ENCODE data around the gene ZNF326.

The ZNF326 gene

GRCh38 chr1:89994805-89995597 lies at the start of gene ZNF326:
ZNF326 (plus strand) TSS chr1:89995110; CDS start chr1:89995258, 148 bp downstream.
- DNase-seq (ENCODE audit: low spot score) = peak; percentile 96

GRCh38 chr1:89945852-89946476 lies 48.9 kb upstream of the ZNF326 start:
- no peak for DNase-seq (ENCODE audit: low spot score)

GRCh38 chr1:89946532-89946931 lies 48.4 kb upstream of the ZNF326 start:
- no peak for DNase-seq (ENCODE audit: low spot score)

GRCh38 chr1:89948722-89949345 lies 46.1 kb upstream of the ZNF326 start:
- no peak for DNase-seq (ENCODE audit: low spot score)

- no peak for DNase-seq (ENCODE audit: low spot score)
Observed at GRCh38 chr1:89949991-89950624, 44.8 kb upstream of the ZNF326 start.

- DNase-seq (ENCODE audit: low spot score) = no peak
Observed at GRCh38 chr1:89950703-89951102, 44.2 kb upstream of the ZNF326 start.

GRCh38 chr1:89951766-89952604 lies 42.9 kb upstream of the ZNF326 start:
- DNase-seq (ENCODE audit: low spot score) = no peak

GRCh38 chr1:89952605-89953130 lies 42.2 kb upstream of the ZNF326 start:
- DNase-seq (ENCODE audit: low spot score) = no peak

GRCh38 chr1:89953131-89953626 lies 41.7 kb upstream of the ZNF326 start:
- no peak for DNase-seq (ENCODE audit: low spot score)

- no peak for DNase-seq (ENCODE audit: low spot score)
Observed at GRCh38 chr1:89953929-89954328, 41.0 kb upstream of the ZNF326 start.

GRCh38 chr1:89954401-89954800 lies 40.5 kb upstream of the ZNF326 start:
- DNase-seq (ENCODE audit: low spot score) = no peak

- DNase-seq (ENCODE audit: low spot score) = no peak
Observed at GRCh38 chr1:89955311-89956205, 39.4 kb upstream of the ZNF326 start.

- DNase-seq (ENCODE audit: low spot score) = peak; percentile 35
Observed at GRCh38 chr1:89957107-89957506, 37.8 kb upstream of the ZNF326 start.

- DNase-seq (ENCODE audit: low spot score) = no peak
Observed at GRCh38 chr1:89958851-89959654, 35.9 kb upstream of the ZNF326 start.

- DNase-seq (ENCODE audit: low spot score) = no peak
Observed at GRCh38 chr1:89959719-89960118, 35.2 kb upstream of the ZNF326 start.

- DNase-seq (ENCODE audit: low spot score) = no peak
Observed at GRCh38 chr1:89962024-89962741, 32.7 kb upstream of the ZNF326 start.

- DNase-seq (ENCODE audit: low spot score) = no peak
Observed at GRCh38 chr1:89962742-89963075, 32.2 kb upstream of the ZNF326 start.

- no peak for DNase-seq (ENCODE audit: low spot score)
Observed at GRCh38 chr1:89965193-89965768, 29.6 kb upstream of the ZNF326 start.
